Measurements from ENCODE around the gene ADAMTS8.

ADAMTS8 gene

GRCh38 chr11:130428316-130429119 lies at the start of gene ADAMTS8:
ADAMTS8 (minus strand) TSS chr11:130428609; CDS start chr11:130428286, 323 bp downstream.
- no peak for DNase-seq

GRCh38 chr11:130477586-130478203 lies 49.3 kb upstream of the ADAMTS8 start:
- DNase-seq, result no peak

DNA sequence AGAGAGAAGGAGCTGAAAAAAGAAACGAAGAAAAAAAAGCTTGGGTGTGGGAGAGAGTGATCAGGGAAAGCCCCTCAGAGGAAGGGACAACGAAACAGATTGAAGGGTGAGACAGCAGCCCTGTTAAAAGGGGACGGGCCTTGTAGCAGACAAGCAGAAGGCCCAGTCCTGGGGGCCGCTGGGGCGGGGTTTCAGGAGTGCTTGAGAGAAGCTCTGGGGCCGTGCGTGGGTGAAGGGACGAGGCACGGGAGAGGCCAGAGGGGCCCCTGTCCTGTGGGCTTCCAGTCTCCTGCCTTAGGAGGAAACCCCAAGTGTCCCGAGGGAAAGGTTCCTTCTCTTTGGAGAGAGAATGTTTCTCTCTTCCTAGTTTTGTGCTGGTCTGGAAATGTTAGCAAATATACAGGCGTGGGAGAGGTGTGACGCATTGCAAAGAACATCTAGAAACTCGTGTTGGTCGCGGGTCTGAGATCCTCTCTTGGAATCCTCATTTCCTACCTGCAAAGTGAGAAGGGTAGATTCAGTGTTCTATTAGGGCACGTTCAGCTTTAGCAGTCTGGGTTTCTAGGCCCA lies 48.6 kb upstream of the ADAMTS8 start:
- no peak for DNase-seq

GRCh38 chr11:130476200-130476921 lies 48.0 kb upstream of the ADAMTS8 start:
- DNase-seq, result no peak

DNA sequence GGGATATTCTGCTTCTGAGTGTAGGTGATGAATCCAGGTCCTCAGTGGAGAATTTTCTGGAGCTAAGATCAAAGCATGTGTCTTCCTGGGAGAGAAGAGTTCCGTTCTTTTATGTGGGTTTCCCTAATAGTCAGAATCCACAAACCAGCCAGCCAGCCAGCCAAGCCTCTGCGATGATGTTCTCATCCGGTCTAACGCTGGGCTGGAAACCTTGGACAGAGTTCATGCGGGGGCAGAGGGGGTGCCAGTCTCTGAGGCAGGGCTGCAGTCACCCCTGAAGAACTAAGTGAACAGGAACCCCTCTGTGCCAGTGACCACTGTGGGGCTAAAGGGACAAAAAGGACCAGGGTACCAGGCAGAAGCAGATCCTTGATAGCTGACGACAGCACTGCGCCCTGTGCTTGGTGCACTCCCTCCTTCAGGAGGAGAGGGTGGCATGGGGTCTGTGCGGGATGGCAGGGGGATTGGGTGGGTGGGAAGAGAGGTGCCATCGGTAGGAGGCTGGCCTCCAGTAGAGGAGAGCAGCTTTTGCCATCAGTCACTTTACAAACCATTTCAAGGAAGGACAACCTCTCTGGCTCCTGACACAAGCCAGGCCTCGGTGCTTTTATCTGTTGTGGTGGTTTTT lies 47.1 kb upstream of the ADAMTS8 start:
- DNase-seq, result no peak

DNA sequence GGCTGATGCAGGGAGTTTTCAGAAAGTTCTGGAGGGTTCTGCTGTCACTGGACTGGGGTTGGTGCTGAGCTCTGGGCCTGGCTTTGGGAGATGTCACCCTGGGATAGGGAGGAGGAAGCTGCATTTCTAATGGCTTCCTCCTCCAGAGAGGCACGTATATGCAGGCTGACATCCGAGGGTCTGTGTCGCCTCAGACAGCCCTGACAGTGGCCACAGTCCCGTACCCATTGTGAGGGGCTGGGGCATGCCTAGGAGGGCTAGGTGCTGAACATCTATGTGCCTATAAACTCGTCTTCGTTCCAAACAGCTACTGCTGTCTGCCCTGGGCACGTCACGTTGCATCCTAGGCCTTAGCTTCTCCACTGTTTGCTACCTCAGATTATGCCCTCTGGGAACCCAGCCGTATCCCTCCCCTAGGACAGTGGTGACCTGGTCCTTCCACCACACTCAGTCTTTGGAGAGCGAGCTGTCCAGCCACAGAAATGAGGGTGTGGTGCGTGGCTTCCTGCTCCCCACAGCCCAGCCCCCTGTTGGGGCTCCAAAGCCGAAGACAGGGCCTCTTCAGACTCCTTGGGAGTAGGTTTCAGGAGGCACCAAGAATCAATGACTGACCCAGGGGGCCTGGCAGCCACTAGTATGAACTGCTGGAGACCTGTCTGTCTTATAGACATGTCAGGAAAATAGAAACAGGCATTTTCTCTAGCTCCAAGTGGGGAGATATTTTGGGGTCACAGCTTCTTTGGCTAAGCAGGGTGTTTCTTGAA lies 46.4 kb upstream of the ADAMTS8 start:
- no peak for DNase-seq

DNA sequence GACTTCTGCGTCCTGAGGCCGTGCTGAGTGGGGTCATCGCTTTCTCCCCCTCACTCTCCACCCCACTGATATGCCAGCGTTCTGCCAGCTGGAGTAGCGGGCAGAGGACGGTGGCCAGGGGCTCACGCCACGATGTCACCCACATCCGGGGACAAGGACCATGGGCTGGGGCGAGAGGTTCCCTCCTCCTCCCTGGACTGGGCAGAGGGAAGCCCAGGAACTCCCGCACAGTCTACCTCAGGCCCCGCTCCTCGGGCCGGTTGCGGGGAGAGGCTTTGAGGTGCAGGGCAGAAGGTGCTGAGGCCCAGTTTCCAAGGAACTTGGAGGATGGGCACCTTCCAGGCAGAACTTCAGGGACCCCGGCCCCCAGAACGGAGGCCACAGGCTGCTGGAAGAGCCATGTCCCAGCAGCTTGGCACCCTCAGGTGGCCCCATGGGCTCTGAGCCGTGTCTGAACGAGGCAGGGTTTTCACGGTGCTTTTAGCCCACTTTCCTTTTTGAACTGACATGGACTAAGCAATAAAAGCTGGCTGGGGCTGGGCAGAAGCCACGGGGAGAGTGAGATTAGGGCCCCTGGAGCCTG lies 45.5 kb upstream of the ADAMTS8 start:
- no peak for DNase-seq

DNA sequence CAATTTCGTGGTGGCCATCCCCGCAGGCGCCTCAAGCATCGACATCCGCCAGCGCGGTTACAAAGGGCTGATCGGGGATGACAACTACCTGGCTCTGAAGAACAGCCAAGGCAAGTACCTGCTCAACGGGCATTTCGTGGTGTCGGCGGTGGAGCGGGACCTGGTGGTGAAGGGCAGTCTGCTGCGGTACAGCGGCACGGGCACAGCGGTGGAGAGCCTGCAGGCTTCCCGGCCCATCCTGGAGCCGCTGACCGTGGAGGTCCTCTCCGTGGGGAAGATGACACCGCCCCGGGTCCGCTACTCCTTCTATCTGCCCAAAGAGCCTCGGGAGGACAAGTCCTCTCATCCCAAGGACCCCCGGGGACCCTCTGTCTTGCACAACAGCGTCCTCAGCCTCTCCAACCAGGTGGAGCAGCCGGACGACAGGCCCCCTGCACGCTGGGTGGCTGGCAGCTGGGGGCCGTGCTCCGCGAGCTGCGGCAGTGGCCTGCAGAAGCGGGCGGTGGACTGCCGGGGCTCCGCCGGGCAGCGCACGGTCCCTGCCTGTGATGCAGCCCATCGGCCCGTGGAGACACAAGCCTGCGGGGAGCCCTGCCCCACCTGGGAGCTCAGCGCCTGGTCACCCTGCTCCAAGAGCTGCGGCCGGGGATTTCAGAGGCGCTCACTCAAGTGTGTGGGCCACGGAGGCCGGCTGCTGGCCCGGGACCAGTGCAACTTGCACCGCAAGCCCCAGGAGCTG lies 44.8 kb upstream of the ADAMTS8 start:
- no peak for DNase-seq

DNA sequence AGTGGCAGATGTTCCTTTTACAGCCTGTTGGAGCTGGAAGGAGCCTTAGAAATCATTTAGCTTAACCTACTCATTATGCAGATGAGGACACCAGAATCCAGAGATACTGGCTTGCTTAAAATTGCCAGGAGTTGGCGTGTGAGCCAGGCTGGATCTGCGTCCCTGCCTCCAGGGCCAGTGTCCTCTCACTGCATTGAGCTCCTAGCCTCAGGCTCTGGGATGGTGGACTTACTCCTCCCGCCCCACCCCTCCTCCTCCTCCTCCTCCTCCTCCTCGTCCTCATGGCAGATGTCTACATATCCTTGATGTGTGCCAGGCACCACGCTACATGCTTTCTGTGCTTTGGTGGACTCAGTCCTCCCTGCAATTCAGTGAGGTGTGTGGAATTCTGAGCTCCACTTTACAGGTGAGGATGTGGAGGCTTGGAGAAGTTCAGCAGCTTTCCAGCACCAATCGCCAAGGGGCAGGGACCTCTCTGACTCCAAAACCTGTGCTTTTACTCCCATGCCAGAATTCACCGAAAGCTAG lies 44.1 kb upstream of the ADAMTS8 start:
- no peak for DNase-seq

- DNase-seq, result no peak
Observed at GRCh38 chr11:130471731-130472433, 43.5 kb upstream of the ADAMTS8 start.

- DNase-seq, result no peak
Observed at GRCh38 chr11:130470832-130471706, 42.7 kb upstream of the ADAMTS8 start.

DNA sequence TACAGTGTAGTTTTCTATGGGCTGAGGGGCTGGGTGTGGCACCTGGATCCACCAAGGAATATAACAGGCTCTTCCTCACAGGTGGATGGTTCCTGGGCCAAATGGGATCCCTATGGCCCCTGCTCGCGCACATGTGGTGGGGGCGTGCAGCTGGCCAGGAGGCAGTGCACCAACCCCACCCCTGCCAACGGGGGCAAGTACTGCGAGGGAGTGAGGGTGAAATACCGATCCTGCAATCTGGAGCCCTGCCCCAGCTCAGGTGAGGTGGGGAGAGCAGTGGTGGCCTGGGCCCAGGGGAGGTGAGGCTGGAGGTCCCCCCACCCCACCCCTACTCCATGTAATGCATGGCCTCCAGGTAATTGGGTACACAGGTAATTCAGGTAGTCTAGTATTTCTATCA lies 40.8 kb upstream of the ADAMTS8 start:
- no peak for DNase-seq

- no peak for DNase-seq
Observed at GRCh38 chr11:130467116-130467900, 38.9 kb upstream of the ADAMTS8 start.

- no peak for DNase-seq
Observed at GRCh38 chr11:130465263-130465662, 36.9 kb upstream of the ADAMTS8 start.

DNA sequence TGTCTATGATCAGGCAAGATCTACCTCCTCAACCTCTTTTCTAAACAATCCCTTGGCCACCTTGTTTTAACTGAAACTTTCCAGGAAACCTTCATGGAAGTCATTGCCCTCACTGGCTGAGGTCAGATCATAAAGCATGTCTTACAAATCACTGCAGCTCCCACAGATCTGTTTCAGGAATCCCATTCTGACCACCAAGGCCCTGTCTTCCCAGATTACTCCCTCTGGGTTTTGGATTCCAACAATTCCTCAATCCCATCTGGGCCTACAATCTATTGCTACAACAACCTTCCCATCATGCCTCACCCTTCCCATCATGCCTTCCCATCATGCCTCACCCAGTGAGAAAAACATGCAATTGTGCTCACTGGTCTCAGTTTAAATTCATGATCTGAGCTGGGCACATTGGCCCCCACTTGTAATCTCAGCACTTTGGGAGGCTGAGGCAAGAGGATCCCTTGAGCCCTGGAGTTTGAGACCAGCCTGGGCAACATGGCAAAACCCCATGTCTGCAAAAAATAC lies 35.9 kb upstream of the ADAMTS8 start:
- DNase-seq, result no peak

- DNase-seq, result no peak
Observed at GRCh38 chr11:130462931-130463330, 34.5 kb upstream of the ADAMTS8 start.

- no peak for DNase-seq
Observed at GRCh38 chr11:130462101-130462885, 33.9 kb upstream of the ADAMTS8 start.

Data from T1000 (cell line).